Measurements from ENCODE around the gene PER1. TPM values are rescaled to one million over a fixed set of nuclear protein-coding genes. Genes with fewer than 3 reads are reported as not detected.

Gene PER1
- total and polyA plus RNA-seq, 2 of the 8 experiments (the other 6 are each of a cell fraction or from before 2014, with no cell fraction given) = 9.6 to 38.0 TPM

DNA sequence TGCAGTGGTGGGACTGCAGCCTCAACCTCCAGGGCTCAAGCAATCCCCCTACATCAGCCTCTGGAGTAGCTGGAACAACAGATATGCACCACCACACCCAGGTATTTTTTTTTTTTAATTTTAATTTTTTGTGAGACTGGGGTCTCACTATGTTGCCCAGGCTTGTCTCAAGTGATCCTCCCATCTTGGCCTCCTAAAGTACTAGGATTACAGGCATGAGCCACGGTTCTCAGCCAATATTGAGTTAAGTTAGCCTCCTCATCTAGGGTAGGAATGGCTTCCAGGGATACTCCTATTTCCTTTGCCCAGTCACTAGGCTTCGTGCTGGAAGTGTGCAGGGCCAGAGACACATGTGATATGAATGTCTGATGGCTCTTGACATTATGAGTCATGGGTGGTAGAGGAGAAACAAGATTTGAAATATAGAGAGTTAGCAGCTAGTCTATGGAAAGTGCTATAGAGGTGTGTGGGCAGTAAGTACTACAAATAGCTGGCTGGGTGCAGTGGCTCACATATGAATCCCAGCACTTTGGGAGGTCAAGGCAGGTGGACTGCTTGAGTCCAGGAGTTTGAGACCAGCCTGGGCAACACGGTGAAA lies 20.3 kb downstream of the PER1 start:
- Histone ChIP-seq H2BK5ac (ENCODE audit: low read depth, low read length) (no peak overlapping the region), H3K27ac (ENCODE audit: low read depth, low read length) (no peak overlapping the region), H3K9me3 (ENCODE audit: insufficient read depth in 2 of 2, low read depth in 1 of 2, low read length in 1 of 2) (no peaks in the 10 kb centered on the region), H3K4me1 (replicated peaks in 1 of 4; ENCODE audit: control insufficient read depth in 3 of 4, insufficient read depth in 4 of 4, low read length in 3 of 4) (peaks cover 0 to 14% (median 8%) of the 10 kb centered on the region in 4 experiments; a peak in 6 of 7 replicates), H4K8ac (ENCODE audit: extremely low read depth, insufficient read depth, low read length) (no peak overlapping the region), H3K36me3 (ENCODE audit: control insufficient read depth in 2 of 4, insufficient read depth in 4 of 4, low read length in 3 of 4) (no peaks in the 10 kb centered on the region), H3K27me3 (replicated peaks in 1 of 4; ENCODE audit: control insufficient read depth in 3 of 4, extremely low read depth in 1 of 4, insufficient read depth in 3 of 4, low read length in 3 of 4) (peaks cover 0 to 17% (median 14%) of the 10 kb centered on the region in 4 experiments; a peak in 6 of 7 replicates), H2AK5ac (ENCODE audit: low read depth, low read length) (0 out of 2 replicates have a peak overlapping the region, but pooled peaks have one; percentile 39), H3K9ac (replicated peaks in 1 of 4; ENCODE audit: extremely low read depth in 1 of 4, low read depth in 3 of 4, low read length in 3 of 4) (no peak overlapping the region), H3K79me2 (ENCODE audit: control insufficient read depth in 1 of 2, insufficient read depth in 2 of 2, low read length in 2 of 2) (no peaks in the 10 kb centered on the region), H3K79me1 (ENCODE audit: low read depth, low read length) (no peaks in the 10 kb centered on the region), H3K23ac (ENCODE audit: insufficient read length) (no peak overlapping the region), H2BK120ac (replicated peaks; ENCODE audit: low read depth, low read length) (no peak overlapping the region), H3K14ac (ENCODE audit: insufficient read length) (no peak overlapping the region), H3K4me2 (ENCODE audit: insufficient read depth in 1 of 2, low read depth in 2 of 2, low read length in 2 of 2) (no peak overlapping the region), H4K20me1 (replicated peaks in 1 of 2; ENCODE audit: control insufficient read depth in 1 of 2, insufficient read depth in 2 of 2, low read length in 2 of 2) (no peaks in the 10 kb centered on the region), H2BK20ac (ENCODE audit: low read length) (no peak overlapping the region), H2BK15ac (ENCODE audit: low read length) (no peak overlapping the region), H4K5ac (ENCODE audit: insufficient read length, low read depth, low read length) (no peak overlapping the region), H3K4ac (replicated peaks; ENCODE audit: insufficient read length, low read depth, low read length) (no peak overlapping the region), H3K18ac (ENCODE audit: extremely low read depth, low read length) (no peak overlapping the region), H3K23me2 (ENCODE audit: low read depth, low read length) (peaks cover 3% of the 10 kb centered on the region), H3K56ac (replicated peaks; ENCODE audit: insufficient read length, low read depth, low read length) (no peak overlapping the region), H4K91ac (replicated peaks; ENCODE audit: insufficient read length, low read length) (no peak overlapping the region), H2BK12ac (ENCODE audit: low read depth, low read length) (no peak overlapping the region), H2AFZ (ENCODE audit: low read length) (no peak overlapping the region), H3K4me3 (ENCODE audit: extremely low read depth in 1 of 4, insufficient read depth in 2 of 4, low read depth in 3 of 4, low read length in 4 of 4) (no peak overlapping the region)
- TF ChIP-seq RXRA (IDR thresholded peaks at IDR 0.05; ENCODE audit: insufficient read depth, low read depth, low read length) = no peak
- TF ChIP-seq POLR2A (IDR thresholded peaks at IDR 0.05; ENCODE audit: control extremely low read depth in 1 of 2, low read depth in 2 of 2, low read length in 2 of 2) = no peak
- TF ChIP-seq, protein P1, sequence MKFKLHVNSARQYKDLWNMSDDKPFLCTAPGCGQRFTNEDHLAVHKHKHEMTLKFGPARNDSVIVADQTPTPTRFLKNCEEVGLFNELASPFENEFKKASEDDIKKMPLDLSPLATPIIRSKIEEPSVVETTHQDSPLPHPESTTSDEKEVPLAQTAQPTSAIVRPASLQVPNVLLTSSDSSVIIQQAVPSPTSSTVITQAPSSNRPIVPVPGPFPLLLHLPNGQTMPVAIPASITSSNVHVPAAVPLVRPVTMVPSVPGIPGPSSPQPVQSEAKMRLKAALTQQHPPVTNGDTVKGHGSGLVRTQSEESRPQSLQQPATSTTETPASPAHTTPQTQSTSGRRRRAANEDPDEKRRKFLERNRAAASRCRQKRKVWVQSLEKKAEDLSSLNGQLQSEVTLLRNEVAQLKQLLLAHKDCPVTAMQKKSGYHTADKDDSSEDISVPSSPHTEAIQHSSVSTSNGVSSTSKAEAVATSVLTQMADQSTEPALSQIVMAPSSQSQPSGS (IDR thresholded peaks at IDR 0.05; ENCODE audit: low read length) = no peak
- no peak for TF ChIP-seq SUZ12 (IDR thresholded peaks at IDR 0.05; ENCODE audit: low read length)
- no peak for TF ChIP-seq SAP30 (IDR thresholded peaks at IDR 0.05; ENCODE audit: insufficient read depth, insufficient replicate concordance, low read length)
- FAIRE-seq = no peak
- DNase-seq (ENCODE audit: low read depth in 1 of 2, low spot score in 2 of 2) = no peak
- WGBS, 2 experiments (ENCODE audit: extremely low coverage in 1 of 2, insufficient coverage in 1 of 2, insufficient read length in 1 of 2, insufficient replicate concordance in 2 of 2, low coverage in 1 of 2, low lambda C conversion rate in 2 of 2, missing lambda C conversion rate in 1 of 2) = 85% methylated on average over 3 of the region's 3 CpGs; no CpG with 5 or more reads in 1 of the 2 experiments
- POLR2A ChIA-PET (ENCODE audit: partially characterized antibody) = interaction anchor here (0.6 to 10.3 kb wide), 6 partner anchors 9 to 843 kb away, joined by 3 to 76 read pairs (median 18); partner anchors contain the start of gene HES7
- CTCF ChIA-PET (ENCODE audit: partially characterized antibody) = interaction anchor here (0.7 to 2.4 kb wide), 8 partner anchors 10 to 96 kb away, joined by 3 to 10 read pairs (median 6); no protein-coding TSS in a partner anchor

Measured in H1 (cell line).